Caco-2 (cell line): Measurements from ENCODE around the gene CDKN1A. TPM values are rescaled to one million over a fixed set of nuclear protein-coding genes. Genes with fewer than 3 reads are reported as not detected.
A peak's percentile ranks its signal among the peaks of the same experiment; 100 is the strongest.

Source experiments
- BruUV-seq: library from RNA; stranded (reverse); fragments of 400-500 nt; replicated peaks from 2 replicates; lab custom pipeline; 2021; lab: Mats Ljungman, UMichigan
- CTCF ChIA-PET: fragments of 300-600 bp; sonication (Branson Sonifier 250); formaldehyde crosslinking; loops from one replicate; lab custom pipeline; 2022; ENCODE audit warnings: antibody characterized with exemption; lab: Charles Lee
- POLR2A ChIA-PET: fragments of 300-600 bp; sonication (Branson Sonifier 250); formaldehyde crosslinking; loops from one replicate; lab custom pipeline; 2022; ENCODE audit warnings: antibody characterized with exemption; lab: Charles Lee
- DNase-seq, 2 experiments: peaks; one replicate each; pipeline versions ENCODE4 v3.0.0 to v3.0.0-alpha.2; 2020 to 2022
- H3K27me3 ChIP-seq: replicated peaks from 2 replicates; pipeline ENCODE4 v1.6.0; 2011; ENCODE audit warnings: low read length; ENCODE audit not compliant: control insufficient read depth, insufficient read depth
- H3K36me3 ChIP-seq: 2 replicates; pipeline ENCODE4 v1.5.1; 2011; ENCODE audit warnings: low read length; ENCODE audit not compliant: control insufficient read depth, insufficient read depth
- H3K4me1 ChIP-seq: fragments of 250-450 bp; sonication (Bioruptor Pico); 2 replicates; pipeline ENCODE4 v1.5.1; 2020; ENCODE audit warnings: mild to moderate bottlenecking
- H3K4me3 ChIP-seq: 2 replicates; pipeline ENCODE4 v1.5.1; 2011; ENCODE audit warnings: low read depth, mild to moderate bottlenecking, control low read depth, low read length
- H3K9me3 ChIP-seq: fragments of 250-450 bp; sonication (Bioruptor Pico); 2 replicates; pipeline ENCODE4 v1.5.1; 2020; ENCODE audit warnings: mild to moderate bottlenecking, moderate library complexity
- H3K27ac Mint-ChIP-seq: one replicate; pipeline ENCODE4 v1.8.0; 2022; ENCODE audit warnings: mixed read lengths; ENCODE audit not compliant: unreplicated experiment
- H3K27me3 Mint-ChIP-seq: one replicate; pipeline ENCODE4 v1.8.0; 2022; ENCODE audit warnings: mixed read lengths; ENCODE audit not compliant: insufficient read depth, unreplicated experiment
- H3K36me3 Mint-ChIP-seq: one replicate; pipeline ENCODE4 v1.8.0; 2022; ENCODE audit warnings: mild to moderate bottlenecking, mixed read lengths; ENCODE audit not compliant: insufficient read depth, unreplicated experiment
- H3K4me1 Mint-ChIP-seq: one replicate; pipeline ENCODE4 v1.8.0; 2022; ENCODE audit warnings: low read depth, mixed read lengths; ENCODE audit not compliant: unreplicated experiment
- H3K4me3 Mint-ChIP-seq: one replicate; pipeline ENCODE4 v1.8.0; 2022; ENCODE audit warnings: mild to moderate bottlenecking, moderate library complexity, mixed read lengths; ENCODE audit not compliant: unreplicated experiment
- H3K9me3 Mint-ChIP-seq: one replicate; pipeline ENCODE4 v1.8.0; 2022; ENCODE audit warnings: mixed read lengths; ENCODE audit not compliant: unreplicated experiment
- CTCF ChIP-seq, 2 experiments: fragments of 200-600 bp in 1 of 2; IDR thresholded peaks; 1 replicate in 1 of 2; 2 replicates in 1 of 2; pipeline versions ENCODE4 v1.5.1 to v1.8.0; 2011 to 2022; ENCODE audit warnings: antibody characterized with exemption in 1 of 2, control low read depth in 1 of 2, inconsistent platforms in 1 of 2, low read depth in 1 of 2, low read length in 1 of 2, mild to moderate bottlenecking in 1 of 2, moderate library complexity in 1 of 2; ENCODE audit not compliant: insufficient read depth in 1 of 2, severe bottlenecking in 1 of 2, unreplicated experiment in 1 of 2
- intact Hi-C: fragments of 100-400 bp; cut with micrococcal nuclease; formaldehyde crosslinking; loops from one replicate; pipeline ENCODE4 v1.10.0; 2022; ENCODE audit not compliant: unreplicated experiment
- total RNA-seq: library from RNA; stranded (reverse); gene quantifications from 2 replicates; pipeline ENCODE4 v1.2.3, GENCODE V29; 2022

The CDKN1A gene
- total RNA-seq, 1 experiment from 2014 or later: 3.0 TPM

GRCh38 chr6:36717871-36718540 is 39.5 kb downstream of the CDKN1A start:
- H3K9me3 ChIP-seq: no peaks in the 10 kb centered on the region
- no peaks in the 10 kb centered on the region for H3K4me1 ChIP-seq
- DNase-seq: peak in 1 of 2 experiments; percentile 18
- H3K36me3 Mint-ChIP-seq: no peaks in the 10 kb centered on the region
- no peaks in the 10 kb centered on the region for H3K27me3 ChIP-seq
- no peak overlapping the region for H3K4me3 ChIP-seq
- no TSS peak for BruUV-seq
- no peak for TF ChIP-seq CTCF (IDR thresholded peaks at IDR 0.05; ENCODE audit: insufficient read depth in 1 of 2, low read depth in 1 of 2, low read length in 1 of 2, severe bottlenecking in 1 of 2, unreplicated experiment in 1 of 2)
- no peaks in the 10 kb centered on the region for H3K27me3 Mint-ChIP-seq
- H3K4me1 Mint-ChIP-seq: no peaks in the 10 kb centered on the region
- ChIA-PET POLR2A (no interaction called here), CTCF (no interaction called here)
- no peaks in the 10 kb centered on the region for H3K9me3 Mint-ChIP-seq
- H3K36me3 ChIP-seq: no peaks in the 10 kb centered on the region
- intact Hi-C loops: no loop called here
- no peak overlapping the region for H3K27ac Mint-ChIP-seq
- H3K4me3 Mint-ChIP-seq: no peak overlapping the region

GRCh38 chr6:36718560-36718959 is 40.0 kb downstream of the CDKN1A start:
- no peak overlapping the region for H3K4me3 ChIP-seq
- ChIA-PET POLR2A (no interaction called here), CTCF (interaction anchor here (0.7 kb wide), 1 partner anchor 287 kb away, joined by 3 read pairs; no protein-coding TSS in a partner anchor)

GRCh38 chr6:36719126-36719525 is 40.6 kb downstream of the CDKN1A start:
- Mint-ChIP-seq H3K27me3 (no peaks in the 10 kb centered on the region), H3K4me1 (no peaks in the 10 kb centered on the region), H3K27ac (no peak overlapping the region), H3K9me3 (no peaks in the 10 kb centered on the region), H3K36me3 (no peaks in the 10 kb centered on the region), H3K4me3 (no peak overlapping the region)
- peak in 1 of 2 experiments; percentile 9 for DNase-seq
- H3K4me1 ChIP-seq: no peaks in the 10 kb centered on the region
- ChIA-PET POLR2A (no interaction called here), CTCF (interaction anchor here (0.7 kb wide), 1 partner anchor 287 kb away, joined by 3 read pairs; no protein-coding TSS in a partner anchor)
- intact Hi-C loops: no loop called here
- H3K4me3 ChIP-seq: no peak overlapping the region
- BruUV-seq: no TSS peak
- no peaks in the 10 kb centered on the region for H3K36me3 ChIP-seq
- no peaks in the 10 kb centered on the region for H3K27me3 ChIP-seq
- no peak for TF ChIP-seq CTCF (IDR thresholded peaks at IDR 0.05; ENCODE audit: insufficient read depth in 1 of 2, low read depth in 1 of 2, low read length in 1 of 2, severe bottlenecking in 1 of 2, unreplicated experiment in 1 of 2)
- no peaks in the 10 kb centered on the region for H3K9me3 ChIP-seq

More at GRCh38 chr6:36718560-36718959, 40.0 kb downstream of the CDKN1A start:
- intact Hi-C loops: no loop called here
- no TSS peak for BruUV-seq
- peak in 1 of 2 experiments; percentile 2 for DNase-seq
- no peak overlapping the region for H3K27ac Mint-ChIP-seq
- H3K36me3 ChIP-seq: no peaks in the 10 kb centered on the region
- no peak overlapping the region for H3K4me3 Mint-ChIP-seq
- no peaks in the 10 kb centered on the region for H3K27me3 Mint-ChIP-seq
- no peaks in the 10 kb centered on the region for H3K9me3 Mint-ChIP-seq
- H3K27me3 ChIP-seq: no peaks in the 10 kb centered on the region
- no peak for TF ChIP-seq CTCF (IDR thresholded peaks at IDR 0.05; ENCODE audit: insufficient read depth in 1 of 2, low read depth in 1 of 2, low read length in 1 of 2, severe bottlenecking in 1 of 2, unreplicated experiment in 1 of 2)
- H3K36me3 Mint-ChIP-seq: no peaks in the 10 kb centered on the region
- no peaks in the 10 kb centered on the region for H3K4me1 ChIP-seq
- H3K9me3 ChIP-seq: no peaks in the 10 kb centered on the region
- no peaks in the 10 kb centered on the region for H3K4me1 Mint-ChIP-seq
